LNCaP clone FGC (cell line): Measurements from ENCODE around the gene RAE1.

Experiments used
- DNase-seq: peaks from one replicate; pipeline ENCODE4 v3.0.0-alpha.2; 2011; ENCODE audit warnings: low read depth
- H3K4me3 ChIP-seq: 2 replicates; pipeline ENCODE4 v1.5.1; 2011; ENCODE audit warnings: mild to moderate bottlenecking, low read depth, low read length, control low read depth
- CTCF ChIP-seq: IDR thresholded peaks from 2 replicates; pipeline ENCODE4 v1.5.1; 2012; ENCODE audit warnings: mild to moderate bottlenecking; ENCODE audit not compliant: control insufficient read depth, insufficient read depth; ENCODE audit errors: extremely low read depth

RAE1 gene

GRCh38 chr20:57313230-57313629 is 37.8 kb upstream of the RAE1 start:
- no peak overlapping the region for H3K4me3 ChIP-seq
- no peak for TF ChIP-seq CTCF
- no peak for DNase-seq

- no peak overlapping the region for H3K4me3 ChIP-seq
- DNase-seq, result no peak
- no peak for TF ChIP-seq CTCF
Measured at GRCh38 chr20:57313951-57314350, 37.1 kb upstream of the RAE1 start.

- H3K4me3 ChIP-seq, result no peak overlapping the region
- DNase-seq, result no peak
- no peak for TF ChIP-seq CTCF
Measured at GRCh38 chr20:57315083-57315975, 35.7 kb upstream of the RAE1 start.

GRCh38 chr20:57315976-57316480 is 35.0 kb upstream of the RAE1 start:
- no peak for TF ChIP-seq CTCF
- no peak overlapping the region for H3K4me3 ChIP-seq
- no peak for DNase-seq

- H3K4me3 ChIP-seq, result no peak overlapping the region
- DNase-seq, result no peak
- TF ChIP-seq CTCF, result no peak
Measured at GRCh38 chr20:57316795-57317201, 34.3 kb upstream of the RAE1 start.

GRCh38 chr20:57317316-57317788 is 33.7 kb upstream of the RAE1 start:
- DNase-seq, result no peak
- no peak for TF ChIP-seq CTCF
- H3K4me3 ChIP-seq, result no peak overlapping the region
